Measurements from ENCODE around the gene SCAF1.

Gene SCAF1

DNA sequence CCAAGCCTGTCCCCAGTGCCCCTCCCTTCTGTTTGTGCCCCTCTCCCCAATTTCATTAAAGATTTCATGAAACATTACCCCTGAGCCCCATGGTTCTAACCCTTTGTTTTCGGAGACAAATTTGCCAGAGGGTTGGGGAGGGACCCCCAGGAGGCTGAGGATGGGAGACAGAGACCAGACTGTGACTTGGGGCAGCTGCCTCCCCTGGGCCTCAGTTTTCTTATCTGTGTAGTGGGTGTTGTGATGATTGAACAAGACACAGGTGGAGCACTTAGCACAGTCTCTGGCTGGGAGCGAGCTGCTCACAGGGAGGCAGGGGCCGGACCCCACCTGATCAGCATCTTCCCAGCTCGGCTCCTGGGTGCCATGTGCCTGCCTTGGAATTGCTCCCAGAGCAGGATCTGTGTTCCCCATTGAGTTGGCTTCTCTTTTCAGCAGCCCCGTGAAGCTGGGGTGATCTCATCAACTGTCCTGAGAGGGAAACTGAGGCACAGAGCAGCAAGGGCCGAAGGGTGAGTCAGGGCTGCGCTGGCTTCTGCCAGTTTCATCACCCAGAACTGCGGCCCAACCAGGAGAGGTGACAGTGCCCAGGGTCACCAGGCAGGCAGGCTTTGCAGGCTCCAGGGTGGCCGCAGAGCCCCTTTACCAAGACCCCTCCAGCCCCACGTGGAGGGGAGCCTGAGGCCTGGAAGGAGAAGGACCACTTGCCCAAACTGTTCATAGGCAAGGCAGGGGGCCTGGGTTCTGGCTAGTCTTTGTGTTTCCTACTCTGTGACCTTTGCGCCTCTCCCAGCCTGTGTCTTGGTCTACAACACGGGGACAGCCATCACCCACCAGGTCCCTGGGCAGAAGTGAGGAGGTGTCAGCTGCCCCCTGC, 16.8 kb downstream of the SCAF1 start:
- no peaks in the 10 kb centered on the region for H3K4me1 ChIP-seq (ENCODE audit: insufficient read depth, low read length)
- no peak overlapping the region for H3K27ac ChIP-seq (ENCODE audit: low read depth, low read length)
- H3K36me3 ChIP-seq (ENCODE audit: insufficient read depth, low read length) = peaks cover 91% of the 10 kb centered on the region
- no peaks in the 10 kb centered on the region for H3K27me3 ChIP-seq (ENCODE audit: insufficient read depth, low read length)
- H3K9me3 ChIP-seq (ENCODE audit: insufficient read depth, low read depth, low read length) = 0 out of 2 replicates have a peak, but pooled peaks cover 4% of the 10 kb centered on the region
- no peak overlapping the region for H3K9ac ChIP-seq (ENCODE audit: low read depth, low read length)
- no peak overlapping the region for H3K4me3 ChIP-seq (ENCODE audit: low read length)
- WGBS = 96% methylated on average over 12 of the region's 12 CpGs

DNA sequence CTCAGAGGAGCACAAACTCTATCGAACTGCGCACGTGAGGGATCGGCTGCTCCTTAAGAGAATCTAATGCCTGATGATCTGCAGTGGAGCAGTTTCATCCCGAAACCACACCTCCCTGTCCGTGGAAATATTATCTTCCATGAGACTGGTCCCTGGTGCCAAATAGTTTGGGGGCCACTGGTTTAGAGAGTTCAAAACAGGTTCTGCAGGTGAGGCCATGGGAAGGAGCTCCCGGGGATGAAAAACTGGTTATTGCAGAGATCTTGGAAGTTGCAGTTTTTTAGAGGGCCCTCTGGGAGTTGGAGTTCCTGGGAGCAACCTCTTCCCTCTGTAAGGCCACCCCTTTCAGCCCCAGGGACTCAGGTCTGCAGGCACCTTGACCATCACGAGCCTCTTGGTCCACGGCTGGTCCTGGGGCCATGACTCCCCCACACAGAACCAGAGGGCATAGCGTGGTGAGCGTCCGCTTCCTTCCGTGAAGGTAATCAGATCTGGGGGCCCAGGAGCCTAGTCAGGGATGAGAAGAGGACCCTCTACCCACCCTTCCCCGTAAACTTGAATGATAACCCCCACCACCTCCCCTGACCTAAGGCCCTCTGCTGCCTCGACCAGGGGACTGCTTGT, 18.4 kb downstream of the SCAF1 start:
- no peaks in the 10 kb centered on the region for H3K27me3 ChIP-seq (ENCODE audit: insufficient read depth, low read length)
- 94% methylated on average over 15 of the region's 15 CpGs for WGBS
- no peak overlapping the region for H3K27ac ChIP-seq (ENCODE audit: low read depth, low read length)
- no peak overlapping the region for H3K4me3 ChIP-seq (ENCODE audit: low read length)
- H3K9ac ChIP-seq (ENCODE audit: low read depth, low read length) = no peak overlapping the region
- no peaks in the 10 kb centered on the region for H3K4me1 ChIP-seq (ENCODE audit: insufficient read depth, low read length)
- 0 out of 2 replicates have a peak, but pooled peaks cover 4% of the 10 kb centered on the region for H3K9me3 ChIP-seq (ENCODE audit: insufficient read depth, low read depth, low read length)
- peaks cover 76% of the 10 kb centered on the region for H3K36me3 ChIP-seq (ENCODE audit: insufficient read depth, low read length)

DNA sequence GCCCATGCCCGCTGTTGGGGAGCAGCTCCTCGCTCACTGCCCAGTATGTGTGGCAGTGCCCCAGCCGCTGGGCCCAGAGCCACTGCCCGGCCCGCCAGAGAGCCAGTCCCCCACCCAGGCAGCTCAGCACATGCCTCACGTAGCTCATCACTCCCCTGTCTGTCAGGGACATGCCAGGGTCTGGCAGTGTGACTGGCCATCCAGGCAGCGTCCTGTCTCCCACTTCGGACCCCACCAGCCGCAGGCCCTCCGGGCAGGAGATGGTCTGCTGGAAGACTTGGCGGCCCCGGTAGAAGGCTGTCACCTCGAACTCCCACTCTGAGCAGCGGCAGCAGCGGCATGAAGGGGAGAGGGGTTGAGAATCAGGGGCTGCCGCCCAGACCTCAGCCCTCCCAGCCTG, 20.0 kb downstream of the SCAF1 start:
- WGBS = 95% methylated on average over 16 of the region's 16 CpGs
- no peaks in the 10 kb centered on the region for H3K27me3 ChIP-seq (ENCODE audit: insufficient read depth, low read length)
- no peak overlapping the region for H3K27ac ChIP-seq (ENCODE audit: low read depth, low read length)
- H3K4me1 ChIP-seq (ENCODE audit: insufficient read depth, low read length) = no peaks in the 10 kb centered on the region; the same call in 1 of the 2 replicates
- H3K4me3 ChIP-seq (ENCODE audit: low read length) = no peak overlapping the region
- peaks cover 60% of the 10 kb centered on the region for H3K36me3 ChIP-seq (ENCODE audit: insufficient read depth, low read length)
- 0 out of 2 replicates have a peak, but pooled peaks cover 4% of the 10 kb centered on the region for H3K9me3 ChIP-seq (ENCODE audit: insufficient read depth, low read depth, low read length)
- no peak overlapping the region for H3K9ac ChIP-seq (ENCODE audit: low read depth, low read length)

DNA sequence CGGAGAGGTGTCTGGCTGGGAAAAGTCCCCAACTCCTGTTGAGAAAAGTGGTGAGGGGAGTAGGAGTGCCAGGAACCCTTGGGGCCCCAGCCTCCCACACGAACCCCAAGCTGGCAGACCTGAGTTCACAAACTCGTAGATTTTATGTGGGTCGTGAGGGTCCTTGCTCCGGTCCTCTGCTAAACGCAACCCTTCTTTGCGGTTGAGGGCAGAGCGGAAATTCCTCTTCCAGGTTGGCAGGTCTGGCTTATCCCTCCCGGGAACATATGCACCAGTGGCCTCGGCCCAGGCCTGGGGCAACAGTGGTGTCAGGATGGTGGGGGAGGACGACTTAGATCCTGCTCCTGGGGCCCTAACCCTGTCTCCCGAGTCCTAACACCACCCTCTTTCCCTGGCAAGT, 21.2 kb downstream of the SCAF1 start:
- H3K4me3 ChIP-seq (ENCODE audit: low read length) = no peak overlapping the region
- H3K4me1 ChIP-seq (ENCODE audit: insufficient read depth, low read length) = no peaks in the 10 kb centered on the region; the same call in 1 of the 2 replicates
- H3K36me3 ChIP-seq (ENCODE audit: insufficient read depth, low read length) = peaks cover 56% of the 10 kb centered on the region
- 96% methylated on average over 12 of the region's 12 CpGs for WGBS
- 0 out of 2 replicates have a peak, but pooled peaks cover 4% of the 10 kb centered on the region for H3K9me3 ChIP-seq (ENCODE audit: insufficient read depth, low read depth, low read length)
- no peak overlapping the region for H3K9ac ChIP-seq (ENCODE audit: low read depth, low read length)
- no peak overlapping the region for H3K27ac ChIP-seq (ENCODE audit: low read depth, low read length)
- no peaks in the 10 kb centered on the region for H3K27me3 ChIP-seq (ENCODE audit: insufficient read depth, low read length)

DNA sequence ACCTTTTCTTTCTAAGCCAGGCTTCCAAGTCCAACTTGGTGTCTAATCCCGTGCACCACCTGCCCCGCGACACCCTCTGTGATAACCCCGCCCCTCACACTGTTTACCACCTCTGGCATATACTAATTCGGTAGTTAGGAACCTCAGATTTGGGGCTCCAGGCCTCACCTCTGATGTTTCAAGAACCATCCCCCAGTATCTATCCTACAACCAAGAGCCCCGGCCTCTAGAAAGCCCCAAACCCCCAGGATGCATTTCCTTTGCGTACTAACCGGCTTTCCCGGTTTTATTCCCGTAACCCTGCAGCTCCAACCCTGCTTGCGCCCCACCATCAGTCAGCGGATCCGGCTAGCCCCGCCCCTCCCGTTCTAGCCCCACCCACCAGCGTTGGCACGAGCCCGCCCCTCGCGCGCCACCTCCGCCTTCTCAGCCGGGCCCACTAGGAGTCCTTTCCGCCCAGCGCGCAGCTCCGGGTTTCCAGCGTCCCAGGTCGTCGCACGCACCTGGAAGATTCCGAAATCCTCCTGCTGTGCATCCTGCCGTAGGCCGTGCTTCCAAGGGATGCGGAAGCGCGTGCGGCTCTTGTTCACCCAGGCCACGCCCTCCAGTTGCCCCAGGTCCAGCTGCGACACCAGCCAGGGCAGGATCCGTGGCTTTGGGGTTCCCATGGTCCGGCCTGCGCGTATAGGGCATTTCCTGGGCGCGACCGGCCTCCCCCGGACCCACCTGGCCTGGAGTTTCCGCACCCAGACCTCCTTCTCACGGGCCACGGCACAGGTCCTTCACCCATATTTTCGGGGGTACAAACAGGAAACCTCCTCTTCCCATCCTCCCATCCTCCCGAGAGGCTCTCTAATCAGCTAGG, 22.4 kb downstream of the SCAF1 start:
- H3K36me3 ChIP-seq (ENCODE audit: insufficient read depth, low read length) = peaks cover 50% of the 10 kb centered on the region
- 1% methylated on average over 53 of the region's 53 CpGs for WGBS

DNA sequence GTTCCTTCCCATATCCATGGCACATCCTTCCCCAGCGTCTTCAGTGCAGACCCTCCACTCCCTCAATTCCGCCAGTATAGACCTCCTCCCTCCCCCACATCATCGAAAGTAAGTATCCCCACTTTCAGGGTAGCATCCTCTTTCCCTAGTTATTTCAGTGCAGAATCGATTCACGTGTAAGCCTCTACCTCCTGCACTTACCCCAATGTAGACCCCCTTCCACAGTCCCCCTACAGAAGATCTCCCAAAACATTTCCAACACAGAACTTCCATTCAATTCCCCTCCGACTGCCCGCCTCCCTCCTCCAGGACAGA, 23.0 kb downstream of the SCAF1 start:
- H3K27me3 ChIP-seq (ENCODE audit: insufficient read depth, low read length) = no peaks in the 10 kb centered on the region
- H3K9me3 ChIP-seq (ENCODE audit: insufficient read depth, low read depth, low read length) = 0 out of 2 replicates have a peak, but pooled peaks cover 4% of the 10 kb centered on the region
- peak overlapping the region; percentile 69 for H3K4me3 ChIP-seq (ENCODE audit: low read length)
- H3K36me3 ChIP-seq (ENCODE audit: insufficient read depth, low read length) = peaks cover 50% of the 10 kb centered on the region
- WGBS = under 1% methylated on average over 7 of the region's 7 CpGs
- H3K9ac ChIP-seq (ENCODE audit: low read depth, low read length) = peak overlapping the region; percentile 63
- H3K27ac ChIP-seq (ENCODE audit: low read depth, low read length) = peak overlapping the region; percentile 94
- H3K4me1 ChIP-seq (ENCODE audit: insufficient read depth, low read length) = no peaks in the 10 kb centered on the region; the same call in 1 of the 2 replicates

More for the DNA sequence above, 22.4 kb downstream of the SCAF1 start:
- Histone ChIP-seq H3K27me3 (ENCODE audit: insufficient read depth, low read length) (no peaks in the 10 kb centered on the region), H3K9me3 (ENCODE audit: insufficient read depth, low read depth, low read length) (0 out of 2 replicates have a peak, but pooled peaks cover 4% of the 10 kb centered on the region), H3K4me1 (ENCODE audit: insufficient read depth, low read length) (no peaks in the 10 kb centered on the region; the same call in 1 of the 2 replicates), H3K27ac (ENCODE audit: low read depth, low read length) (peak overlapping the region; percentile 94), H3K9ac (ENCODE audit: low read depth, low read length) (peak overlapping the region; percentile 63), H3K4me3 (ENCODE audit: low read length) (peak overlapping the region; percentile 69)

DNA sequence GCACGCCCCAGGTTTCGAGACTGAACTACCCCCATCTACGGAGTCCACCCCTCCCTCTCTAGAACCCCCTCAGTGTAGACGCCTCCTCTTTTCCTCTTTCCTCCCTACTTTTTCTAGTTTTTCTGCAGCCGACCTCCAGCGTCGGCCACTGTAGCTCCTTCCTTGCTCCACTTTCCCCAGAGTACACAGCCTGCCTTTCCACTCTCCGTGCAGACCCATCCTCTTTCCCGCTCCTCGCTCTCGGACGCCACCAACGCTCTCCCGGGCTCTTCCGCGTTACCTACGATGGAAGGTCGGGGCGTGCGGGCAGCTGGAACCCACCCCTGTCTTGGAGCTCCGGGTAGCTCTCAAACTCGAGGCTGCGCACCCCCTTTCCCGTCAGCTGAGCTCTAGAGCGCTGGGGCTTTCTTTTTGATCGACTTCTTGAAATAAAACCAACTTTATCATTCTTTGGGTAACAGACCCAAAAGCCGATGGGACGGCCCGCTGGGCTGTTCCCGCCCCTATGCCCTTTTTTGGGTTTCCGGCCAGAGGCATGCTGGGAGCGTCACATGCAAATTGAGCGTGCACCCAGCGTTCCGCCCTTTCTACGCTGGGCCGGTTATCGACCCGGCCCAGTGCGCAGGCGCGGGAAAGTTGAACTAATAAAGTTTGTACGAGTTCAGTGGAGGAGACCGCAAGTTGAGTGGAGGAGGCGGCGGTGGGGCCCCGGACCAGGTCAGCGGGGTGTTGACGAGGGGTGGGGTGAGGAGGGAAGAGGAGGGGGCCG, 23.5 kb downstream of the SCAF1 start, which contains the start of the genes BCL2L12 and IRF3:
Gene BCL2L12, plus strand, starts transcription at position 583 of the 769 bp plus-strand sequence. CDS start 760 bp downstream, outside the sequence.
Gene IRF3, minus strand, starts transcription at position 507 of the 769 bp plus-strand sequence. CDS start 1,019 bp downstream, outside the sequence.
- peaks cover 50% of the 10 kb centered on the region for H3K36me3 ChIP-seq (ENCODE audit: insufficient read depth, low read length)
- peak within 1 kb of the TSS; percentile 94 for H3K27ac ChIP-seq (ENCODE audit: low read depth, low read length)
- no peaks in the 10 kb centered on the region; the same call in 1 of the 2 replicates for H3K4me1 ChIP-seq (ENCODE audit: insufficient read depth, low read length)
- peak within 1 kb of the TSS; percentile 63 for H3K9ac ChIP-seq (ENCODE audit: low read depth, low read length)
- WGBS = under 1% methylated on average over 50 of the region's 50 CpGs
- H3K4me3 ChIP-seq (ENCODE audit: low read length) = peak within 1 kb of the TSS; percentile 69
- 0 out of 2 replicates have a peak, but pooled peaks cover under 1% of the 10 kb centered on the region for H3K9me3 ChIP-seq (ENCODE audit: insufficient read depth, low read depth, low read length)
- no peaks in the 10 kb centered on the region for H3K27me3 ChIP-seq (ENCODE audit: insufficient read depth, low read length)

DNA sequence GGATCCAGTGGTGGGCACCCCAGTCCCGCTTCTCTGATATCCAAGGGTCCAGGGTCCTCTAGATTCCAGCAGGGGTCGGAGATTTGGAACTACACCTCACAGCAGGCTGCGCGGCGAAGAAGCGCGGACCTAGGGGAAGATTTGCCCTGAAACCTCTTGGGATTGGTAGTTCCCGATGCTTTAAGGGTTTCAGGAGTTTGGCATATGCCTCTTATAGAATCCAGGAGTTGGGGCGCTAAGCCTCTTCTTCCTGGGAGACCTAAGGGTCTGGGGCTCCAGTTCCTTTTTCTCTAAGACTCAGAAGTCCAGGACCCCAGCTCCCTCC, 24.1 kb downstream of the SCAF1 start:
- H3K9ac ChIP-seq (ENCODE audit: low read depth, low read length) = peak overlapping the region; percentile 63
- no peaks in the 10 kb centered on the region; the same call in 1 of the 2 replicates for H3K4me1 ChIP-seq (ENCODE audit: insufficient read depth, low read length)
- WGBS = 0% methylated on average over 9 of the region's 9 CpGs
- H3K9me3 ChIP-seq (ENCODE audit: insufficient read depth, low read depth, low read length) = no peaks in the 10 kb centered on the region
- H3K27me3 ChIP-seq (ENCODE audit: insufficient read depth, low read length) = no peaks in the 10 kb centered on the region
- peak overlapping the region; percentile 69 for H3K4me3 ChIP-seq (ENCODE audit: low read length)
- H3K27ac ChIP-seq (ENCODE audit: low read depth, low read length) = peak overlapping the region; percentile 58; the same call in 1 of the 2 replicates
- H3K36me3 ChIP-seq (ENCODE audit: insufficient read depth, low read length) = peaks cover 47% of the 10 kb centered on the region

DNA sequence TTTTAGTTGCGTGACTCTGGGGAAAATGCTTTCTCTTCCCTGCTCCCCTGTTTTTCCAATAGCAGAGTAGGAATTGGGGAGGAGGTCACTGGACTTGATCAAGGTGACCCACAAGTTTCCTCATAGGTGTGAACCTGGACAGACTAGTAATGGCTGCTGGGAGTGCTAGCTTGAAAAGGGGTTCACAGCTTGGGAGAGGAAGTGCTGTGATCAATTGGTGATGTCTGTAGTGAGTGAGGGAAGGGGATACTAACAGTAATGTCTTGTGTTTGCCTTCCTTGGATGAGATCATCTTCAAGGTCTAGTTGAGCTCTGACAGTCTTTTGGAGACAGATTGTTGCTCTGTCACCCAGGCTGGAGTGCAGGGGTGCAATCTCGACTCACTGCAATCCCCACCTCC, 25.5 kb downstream of the SCAF1 start:
- no peaks in the 10 kb centered on the region for H3K27me3 ChIP-seq (ENCODE audit: insufficient read depth, low read length)
- no peaks in the 10 kb centered on the region; the same call in none of the 2 replicates for H3K4me1 ChIP-seq (ENCODE audit: insufficient read depth, low read length)
- no peak overlapping the region for H3K4me3 ChIP-seq (ENCODE audit: low read length)
- H3K36me3 ChIP-seq (ENCODE audit: insufficient read depth, low read length) = peaks cover 35% of the 10 kb centered on the region
- WGBS = 92% methylated on average over 2 of the region's 2 CpGs
- H3K9ac ChIP-seq (ENCODE audit: low read depth, low read length) = no peak overlapping the region
- no peak overlapping the region for H3K27ac ChIP-seq (ENCODE audit: low read depth, low read length)
- H3K9me3 ChIP-seq (ENCODE audit: insufficient read depth, low read depth, low read length) = no peaks in the 10 kb centered on the region

DNA sequence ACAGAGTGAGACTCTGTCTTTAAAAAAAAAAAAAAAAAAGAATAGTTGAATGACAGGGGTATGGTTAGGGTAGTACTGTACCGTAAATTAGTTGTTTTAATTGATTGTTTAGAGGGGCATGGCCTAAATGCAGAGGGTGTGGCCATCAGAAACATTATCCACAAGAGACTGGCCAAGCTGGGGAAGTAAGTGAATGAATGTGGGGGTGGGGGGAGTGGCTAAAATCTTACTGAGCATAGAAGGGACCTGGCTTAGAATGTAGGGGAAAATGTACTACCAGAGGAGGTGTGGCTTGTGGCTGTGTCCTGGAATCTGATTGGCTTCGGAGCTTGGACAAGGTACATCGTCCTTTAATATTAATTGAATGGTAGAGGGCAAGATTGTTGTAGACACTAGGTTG, 27.5 kb downstream of the SCAF1 start:
- H3K36me3 ChIP-seq (ENCODE audit: insufficient read depth, low read length) = peaks cover 36% of the 10 kb centered on the region
- H3K9ac ChIP-seq (ENCODE audit: low read depth, low read length) = no peak overlapping the region
- no peaks in the 10 kb centered on the region for H3K27me3 ChIP-seq (ENCODE audit: insufficient read depth, low read length)
- H3K9me3 ChIP-seq (ENCODE audit: insufficient read depth, low read depth, low read length) = no peaks in the 10 kb centered on the region
- WGBS = 95% methylated on average over 3 of the region's 3 CpGs
- no peak overlapping the region for H3K27ac ChIP-seq (ENCODE audit: low read depth, low read length)
- H3K4me1 ChIP-seq (ENCODE audit: insufficient read depth, low read length) = no peaks in the 10 kb centered on the region; the same call in none of the 2 replicates
- H3K4me3 ChIP-seq (ENCODE audit: low read length) = no peak overlapping the region

All from HUES64 (cell line).